GM21619 (cell line): ENCODE results near the gene HILPDA.

Source experiments
- ATAC-seq: cut with Tn5 transposase; IDR thresholded peaks from one replicate; pipeline ENCODE4 v1.9.1; 2021; ENCODE audit not compliant: unreplicated experiment

The HILPDA gene, protein sequence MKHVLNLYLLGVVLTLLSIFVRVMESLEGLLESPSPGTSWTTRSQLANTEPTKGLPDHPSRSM

DNA sequence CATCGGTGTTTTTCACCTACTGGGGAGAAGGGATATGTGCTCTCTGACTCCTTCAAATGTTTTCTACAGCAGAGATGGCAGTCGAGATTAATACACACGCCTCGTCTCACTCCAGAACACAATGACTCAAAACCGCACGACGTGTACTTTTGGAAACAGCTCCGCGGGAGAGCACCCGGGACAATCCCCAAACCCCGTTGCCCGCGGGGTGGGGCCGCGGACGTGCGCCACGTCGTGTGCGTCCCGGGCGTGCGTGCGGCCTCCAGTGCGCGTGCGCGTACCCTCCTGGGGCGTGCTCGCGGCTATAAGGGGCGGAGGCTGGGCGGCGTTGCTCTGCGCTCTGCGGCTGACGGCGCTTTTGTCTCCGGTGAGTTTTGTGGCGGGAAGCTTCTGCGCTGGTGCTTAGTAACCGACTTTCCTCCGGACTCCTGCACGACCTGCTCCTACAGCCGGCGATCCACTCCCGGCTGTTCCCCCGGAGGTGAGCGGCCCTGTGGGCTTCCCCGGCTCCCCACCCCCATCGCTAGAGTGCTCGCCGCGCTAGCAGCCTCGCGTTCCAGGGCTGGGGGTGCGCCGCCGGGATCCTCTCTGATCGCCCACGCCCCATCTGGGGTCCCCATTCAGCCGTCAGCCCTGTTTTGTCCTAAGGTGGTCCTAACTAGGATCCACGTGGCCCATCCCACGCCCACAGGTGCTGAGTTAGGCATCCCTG lies at the start of gene HILPDA:
Gene HILPDA, plus strand, starts transcription at position 336 of the 712 bp plus-strand sequence. CDS start 1,391 bp downstream, outside the sequence.
- ATAC-seq = peak; percentile 81

DNA sequence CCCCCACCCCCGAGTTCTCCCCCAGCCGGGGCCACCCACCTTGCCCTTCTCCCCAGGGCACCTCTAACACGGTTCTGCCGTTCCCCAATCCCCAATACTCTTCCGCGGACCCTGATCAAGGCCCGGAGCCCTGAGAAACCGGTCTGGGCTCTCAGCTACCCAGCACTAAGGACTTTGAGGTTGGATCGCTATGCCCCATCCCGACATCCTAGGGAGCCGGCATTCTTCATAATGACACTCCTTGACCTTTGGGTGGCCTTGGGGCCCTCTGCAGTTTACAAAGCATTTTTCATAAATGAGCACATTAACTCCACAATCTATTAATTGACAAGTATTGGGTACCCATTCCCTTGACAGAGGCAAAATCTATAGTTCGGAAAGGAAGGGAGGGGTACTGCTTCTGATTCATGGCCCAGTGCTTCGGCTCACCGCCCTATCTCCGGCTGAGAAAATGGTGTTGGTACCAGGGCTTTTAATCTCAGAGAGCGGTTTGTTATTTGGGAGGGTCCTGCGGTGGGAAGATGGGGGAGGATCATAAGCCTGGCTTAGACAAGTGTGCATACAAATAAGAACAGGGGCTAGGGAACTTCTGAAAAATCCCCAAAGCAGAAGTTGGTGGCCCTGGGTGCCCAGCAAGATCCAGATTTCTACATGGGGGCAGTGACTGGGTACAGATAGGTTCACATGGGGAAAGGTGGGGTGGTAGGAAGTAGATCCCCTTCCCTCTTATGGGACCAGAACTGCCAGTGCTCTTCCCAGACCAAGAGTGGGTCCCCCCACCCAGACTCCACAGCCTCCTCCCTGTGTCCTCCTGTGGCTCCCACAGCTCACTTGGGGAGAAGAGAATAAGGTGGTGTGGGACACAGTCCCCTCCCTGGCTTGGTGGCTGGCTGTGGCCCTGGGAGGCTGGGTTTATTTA lies 49.1 kb upstream of the HILPDA start:
- ATAC-seq = no peak

DNA sequence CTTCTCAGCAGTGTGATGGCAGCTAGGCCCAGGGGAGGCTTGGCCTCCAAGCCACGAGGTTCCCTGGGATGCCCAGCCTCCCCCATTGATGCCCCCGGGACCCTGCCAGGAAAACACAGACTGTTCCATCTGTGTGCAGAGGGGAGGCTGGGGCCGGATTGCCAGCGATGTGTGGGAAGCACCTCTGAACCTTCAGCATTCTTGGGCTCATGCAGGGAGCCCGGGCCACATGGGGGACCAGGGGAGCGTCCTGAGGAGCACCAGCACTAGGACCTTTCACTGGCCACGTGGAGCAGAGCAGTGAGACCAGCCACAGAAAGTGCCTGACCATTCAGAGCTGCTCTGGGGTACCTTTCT lies 48.5 kb upstream of the HILPDA start:
- no peak for ATAC-seq

DNA sequence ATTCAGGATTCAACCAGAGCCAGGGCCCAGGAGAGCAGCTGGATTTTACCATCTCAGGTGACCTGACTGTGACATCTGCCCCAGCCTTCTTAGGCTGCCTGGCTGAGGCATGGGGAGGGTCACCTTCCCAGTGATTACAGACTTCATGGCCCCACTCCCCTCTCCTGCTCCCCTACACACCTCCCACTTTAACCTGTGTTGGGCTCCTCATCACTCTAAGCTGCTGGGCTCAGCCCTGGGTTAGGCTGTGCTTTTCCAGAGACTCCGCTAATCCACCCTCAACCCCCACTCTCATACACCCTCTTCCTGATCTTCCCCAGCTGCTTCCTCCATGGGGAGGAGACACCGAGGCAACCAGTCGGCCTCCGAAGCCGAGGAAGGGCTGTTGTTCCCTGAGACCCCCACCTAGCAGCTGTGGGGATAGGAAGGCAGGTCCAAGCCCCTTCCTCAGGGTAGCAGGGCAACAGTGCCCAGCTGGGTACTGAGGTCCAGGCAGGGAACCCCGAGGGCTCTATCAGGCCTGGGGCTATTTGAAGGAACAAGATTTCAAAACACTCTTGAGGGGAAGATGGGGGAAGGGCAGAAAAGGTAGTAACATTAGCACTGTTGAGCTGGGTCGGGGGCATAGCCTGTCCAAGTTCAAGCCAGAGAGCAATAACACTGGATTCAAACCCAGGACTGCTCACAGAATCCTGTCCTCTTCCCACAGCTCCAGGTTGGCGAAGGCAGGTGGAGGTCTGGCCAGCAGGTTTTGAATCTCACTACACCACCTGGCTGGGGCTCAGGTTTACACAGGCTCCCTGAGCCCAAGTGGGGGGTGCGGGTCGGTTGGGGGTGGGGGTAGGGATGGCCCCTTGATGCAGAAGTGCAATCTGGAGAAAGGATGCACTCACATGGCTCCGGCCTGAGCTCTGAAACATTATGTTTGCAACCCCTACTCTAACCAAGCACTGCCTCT lies 47.6 kb upstream of the HILPDA start:
- ATAC-seq = no peak

DNA sequence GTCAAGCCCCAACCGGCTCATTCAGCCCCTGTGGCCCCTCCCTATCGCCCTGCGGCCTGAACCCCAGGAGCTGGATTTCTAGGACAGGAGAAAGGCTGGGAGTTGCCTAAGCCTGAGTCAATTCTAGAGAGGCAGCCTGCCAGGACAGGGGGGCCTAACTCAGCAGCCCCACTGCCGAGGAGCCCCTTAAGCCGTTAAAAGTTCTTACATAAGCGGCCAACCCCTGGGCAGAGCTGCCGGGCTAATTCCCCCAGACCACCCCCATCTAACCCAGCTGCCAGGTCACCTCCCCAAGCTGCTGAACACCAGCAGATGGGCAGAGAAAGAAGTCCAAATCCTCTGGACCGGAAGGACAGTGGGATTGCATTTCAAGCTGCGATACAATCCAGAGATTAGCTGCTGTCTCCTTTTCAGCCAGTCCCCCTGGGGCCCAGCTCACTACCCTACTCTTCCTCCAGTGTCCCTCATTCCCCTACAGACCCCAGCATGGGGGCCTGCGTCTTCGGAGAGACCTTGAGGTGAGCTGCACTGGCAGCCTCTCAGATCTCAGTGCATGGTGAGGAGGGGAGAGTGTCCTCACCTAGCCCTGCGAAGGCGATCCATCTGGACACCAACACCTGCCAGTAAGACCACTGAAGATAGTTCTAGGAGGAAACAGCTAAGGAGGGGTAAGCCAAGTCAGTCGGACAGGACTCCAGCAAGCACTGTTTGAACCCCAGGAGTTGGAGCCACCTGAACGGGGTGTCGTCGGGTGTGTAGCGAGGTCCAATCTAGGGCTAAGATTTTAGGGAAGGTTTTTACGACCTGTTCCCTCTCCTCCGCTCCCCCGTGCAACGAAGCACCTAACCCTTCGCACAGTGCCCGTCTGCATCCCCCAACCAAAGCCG lies 46.7 kb upstream of the HILPDA start:
- ATAC-seq = no peak

DNA sequence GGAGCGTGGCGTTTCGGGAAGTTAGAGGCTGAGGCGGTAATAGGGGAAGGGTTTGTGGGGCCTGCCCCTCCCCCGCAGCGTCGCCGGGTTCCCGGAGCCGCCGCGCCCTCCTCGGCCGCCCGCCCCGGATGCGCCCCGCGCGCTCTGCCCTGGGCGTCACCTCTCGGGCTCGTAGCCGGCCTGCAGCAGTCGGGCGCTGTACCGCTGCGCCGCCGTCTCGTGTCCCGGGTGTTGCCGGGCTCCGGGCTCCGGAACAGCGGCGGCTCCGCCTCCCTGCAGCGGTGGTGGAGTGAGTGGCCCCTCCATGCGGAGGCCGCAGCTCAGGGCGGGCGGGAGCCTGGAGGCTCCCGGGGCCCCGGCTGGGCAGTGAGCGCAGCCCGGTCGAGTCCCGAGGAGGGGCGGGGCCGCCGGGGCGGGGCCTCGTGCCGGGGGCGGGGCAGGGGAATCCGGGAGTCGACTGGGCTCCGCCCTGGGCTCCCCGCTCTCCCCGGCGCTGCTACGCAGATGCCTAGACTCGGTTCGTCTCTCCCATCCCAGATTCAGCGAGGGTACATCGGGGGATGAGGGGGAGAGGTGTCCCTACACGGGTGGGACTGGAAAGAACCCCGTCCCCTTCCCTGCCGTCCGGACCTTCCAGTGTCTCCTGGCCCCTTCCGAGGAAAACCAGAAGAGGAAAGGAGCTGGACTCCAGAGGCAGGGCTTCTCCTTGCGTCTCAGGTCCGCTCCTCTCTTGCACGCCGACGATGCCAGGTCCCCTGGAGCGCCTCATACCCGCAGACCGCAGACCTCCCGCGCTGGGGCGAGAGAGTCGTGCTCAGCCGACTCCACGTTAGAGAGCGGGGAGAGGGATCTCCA lies 45.9 kb upstream of the HILPDA start, which contains the start of gene IMPDH1:
Gene IMPDH1, minus strand, starts transcription at position 387 of the 855 bp plus-strand sequence. Its CDS starts 81 bp downstream, at position 306.
- peak; percentile 73 for ATAC-seq

DNA sequence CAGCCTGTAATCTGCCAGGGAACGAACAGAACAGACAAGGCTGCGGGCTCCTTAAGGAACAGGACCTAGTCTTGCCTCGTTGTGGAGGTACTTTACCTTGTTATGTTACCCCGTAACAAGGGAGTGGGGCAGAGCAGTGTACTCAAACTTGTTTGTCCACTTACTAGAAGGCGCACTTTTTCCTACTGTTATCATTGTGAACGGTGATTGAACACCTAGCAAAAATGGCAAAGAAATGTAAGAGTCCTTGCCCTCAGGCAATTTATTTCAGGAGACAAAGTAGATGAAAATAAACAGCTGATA lies 45.3 kb upstream of the HILPDA start:
- ATAC-seq = no peak

DNA sequence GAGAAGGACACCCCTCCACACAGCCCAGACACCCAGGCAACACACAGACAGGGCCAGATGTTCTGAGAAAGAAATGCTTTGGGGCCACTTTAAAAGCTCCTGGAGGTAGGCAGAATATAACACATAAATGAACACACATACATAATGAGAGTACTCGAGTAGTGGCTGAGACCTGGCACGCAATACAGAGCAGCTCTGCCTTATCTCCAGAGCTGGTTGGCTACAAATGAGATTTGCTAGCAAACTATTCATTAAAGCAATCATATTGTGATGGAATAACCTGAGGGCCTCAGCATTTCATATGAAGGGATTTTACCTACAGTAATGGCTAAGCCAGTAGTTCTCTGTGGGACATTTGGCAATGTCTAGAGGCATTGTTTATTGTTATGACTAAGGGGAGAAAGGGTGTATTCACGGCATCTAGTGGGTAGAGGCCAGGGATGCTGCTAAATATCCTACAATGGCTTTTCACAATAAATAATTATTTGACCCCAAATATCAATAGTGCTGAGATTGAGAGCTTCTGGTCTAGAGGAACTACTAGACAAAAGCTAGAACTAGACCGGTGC lies 40.4 kb upstream of the HILPDA start:
- no peak for ATAC-seq

DNA sequence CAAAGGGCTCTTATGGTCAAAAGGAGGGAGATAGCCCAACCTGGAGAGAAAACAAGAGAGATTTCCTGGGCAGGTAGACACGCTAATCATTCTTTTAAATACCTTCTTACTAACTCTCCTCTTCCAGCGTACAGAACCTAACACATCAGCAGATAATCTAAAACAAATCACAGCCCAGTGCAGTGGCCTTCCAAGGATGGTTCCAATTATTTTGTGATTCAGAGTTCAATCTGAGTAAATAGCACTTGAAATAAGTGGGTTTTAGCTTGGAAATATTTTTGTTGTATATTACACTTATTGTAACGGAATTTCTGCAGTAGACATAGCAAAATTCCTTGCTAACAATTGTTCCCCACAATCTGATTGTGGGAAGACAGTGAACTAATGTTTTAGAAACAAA lies 38.6 kb upstream of the HILPDA start:
- no peak for ATAC-seq

DNA sequence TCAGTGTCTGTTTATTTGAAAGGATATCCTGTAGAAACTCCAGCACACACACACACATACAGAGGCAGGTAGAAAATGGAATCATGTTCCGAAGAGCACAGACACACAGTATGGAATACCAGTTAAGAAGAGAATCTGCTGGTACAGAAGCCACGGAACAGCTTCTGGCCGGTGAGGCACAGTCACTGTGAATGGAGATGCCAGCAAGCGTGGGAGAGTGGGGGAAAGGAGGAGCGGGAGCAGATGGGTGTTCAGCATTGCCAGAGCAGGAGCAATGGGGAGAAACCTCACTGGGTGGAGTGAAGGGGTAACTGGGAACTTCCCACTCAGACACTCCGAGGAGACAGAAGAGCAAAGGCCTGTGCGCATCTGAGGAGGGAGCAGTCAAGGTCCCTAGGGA lies 36.4 kb upstream of the HILPDA start:
- ATAC-seq = no peak

DNA sequence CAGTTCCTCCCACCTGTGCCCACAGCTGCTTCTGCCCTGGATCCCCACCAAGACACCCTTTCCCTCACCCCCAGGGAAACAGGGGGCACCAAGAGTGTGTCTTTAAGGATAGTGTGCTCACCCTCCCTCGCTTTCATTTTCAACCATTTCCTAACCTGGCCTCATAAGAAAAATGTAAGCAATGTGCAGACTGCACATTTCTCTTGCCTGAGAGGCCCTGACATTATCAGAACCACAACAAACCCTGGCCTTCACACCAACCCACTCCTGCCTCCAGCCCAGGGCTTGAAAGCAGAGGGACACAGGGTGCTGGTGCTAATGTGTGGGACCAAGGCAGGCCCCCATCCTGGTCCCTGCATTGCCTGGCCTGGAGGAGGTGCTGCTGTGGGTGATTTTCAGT lies 34.9 kb upstream of the HILPDA start:
- ATAC-seq = no peak

DNA sequence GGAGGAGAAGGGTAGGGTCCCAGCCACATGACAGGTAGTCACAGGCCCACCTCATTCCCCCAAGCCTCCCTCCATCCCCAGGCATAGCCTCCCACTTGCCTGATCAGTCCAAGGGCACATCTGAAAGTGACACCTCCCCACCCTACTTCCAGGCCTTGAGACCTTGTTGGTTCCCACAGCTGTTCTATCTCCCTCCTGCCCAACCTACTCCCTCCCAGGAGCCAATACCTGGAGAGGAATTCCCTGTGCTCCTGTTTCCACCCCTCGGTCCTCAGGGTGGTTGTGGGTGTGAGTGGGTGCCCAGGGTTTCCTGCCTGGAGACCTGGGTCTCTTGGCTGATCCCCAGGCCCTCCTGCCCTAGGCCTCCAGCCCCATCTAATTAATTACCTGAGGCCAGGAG lies 34.3 kb upstream of the HILPDA start:
- no peak for ATAC-seq

DNA sequence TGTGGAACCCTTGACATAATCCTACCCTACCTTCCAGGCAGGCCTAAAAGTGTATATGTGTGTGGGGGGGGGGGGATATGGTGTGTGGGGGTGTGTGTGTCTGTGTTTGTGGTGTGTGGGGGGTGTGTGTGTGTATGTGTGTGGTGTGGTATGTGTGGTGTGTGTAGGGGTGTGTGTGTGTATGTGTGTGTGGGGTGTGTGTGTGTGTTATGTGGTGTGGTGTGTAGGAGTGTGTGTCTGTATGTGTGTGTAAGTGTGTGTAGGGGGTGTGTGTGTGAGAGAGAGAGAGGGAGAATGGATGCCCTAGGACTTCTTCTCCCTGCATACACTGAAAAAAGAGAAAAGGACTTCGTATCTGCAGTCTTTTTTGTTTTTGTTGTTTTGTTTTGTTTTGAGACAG lies 33.6 kb upstream of the HILPDA start:
- no peak for ATAC-seq

DNA sequence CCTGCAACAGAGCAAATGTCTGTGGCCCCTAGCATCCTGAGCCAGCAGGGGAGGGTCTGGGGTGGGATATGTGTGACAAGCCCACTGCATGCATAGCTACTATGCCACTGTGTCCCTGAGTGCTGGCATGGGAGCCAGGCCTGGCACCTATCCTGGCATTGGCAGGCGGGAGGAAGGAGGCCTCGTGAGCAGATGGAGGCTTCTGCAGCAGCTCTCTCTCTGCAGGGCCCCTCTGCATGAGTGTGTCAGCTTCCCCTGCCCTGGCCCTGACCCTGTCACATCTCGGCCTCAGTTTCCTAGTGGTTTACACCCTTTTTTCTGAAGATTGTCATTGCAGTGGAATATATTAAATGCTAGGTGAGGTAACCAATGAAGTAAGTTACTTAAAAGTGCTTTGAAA lies 32.8 kb upstream of the HILPDA start:
- no peak for ATAC-seq

DNA sequence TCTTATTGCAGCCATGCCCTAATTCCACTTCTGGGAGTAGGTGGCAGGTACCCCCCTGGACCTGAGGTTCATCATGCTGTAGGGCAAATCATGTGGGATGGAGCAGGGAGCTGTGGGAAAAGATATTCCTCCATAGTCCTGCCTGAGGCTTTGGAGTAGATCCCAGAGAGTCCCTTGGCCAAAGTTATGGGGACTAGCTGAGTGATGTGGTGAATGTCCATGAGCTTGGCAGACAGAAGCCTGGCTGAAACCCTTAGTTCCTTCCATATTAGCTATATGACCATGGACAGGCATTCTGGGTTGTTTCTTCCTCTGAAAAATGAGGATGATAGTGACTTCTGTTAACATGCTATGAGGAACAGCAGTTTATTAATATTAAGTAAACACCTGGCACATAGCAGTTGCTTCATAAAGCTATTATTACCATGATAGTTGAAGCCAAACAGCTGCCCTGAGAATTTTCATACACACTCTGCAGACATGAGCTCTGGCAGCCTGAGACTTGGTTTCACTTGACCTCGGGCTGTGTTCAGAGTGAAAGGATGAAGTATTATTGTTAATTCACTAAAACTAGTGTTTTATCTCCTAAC lies 30.9 kb upstream of the HILPDA start:
- ATAC-seq = no peak

DNA sequence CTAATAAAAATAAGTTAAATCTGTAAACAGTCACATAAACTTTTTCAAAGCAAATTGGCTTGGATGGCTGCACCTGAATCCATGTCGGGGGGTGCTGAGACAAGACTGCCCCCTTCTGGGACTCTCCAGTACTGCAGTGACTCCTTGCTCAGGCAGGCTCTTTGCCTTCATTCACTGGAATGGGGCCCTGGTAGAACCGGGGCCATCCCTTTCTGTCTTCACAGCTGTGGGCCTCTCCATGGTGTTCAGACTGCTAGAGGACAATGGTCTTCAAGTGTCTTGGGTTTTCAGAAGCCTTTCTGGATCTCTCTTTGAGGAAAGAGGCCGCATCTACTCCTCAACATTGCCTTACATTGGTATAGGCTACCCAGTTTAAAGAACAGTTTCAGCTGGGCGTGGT lies 29.8 kb upstream of the HILPDA start:
- ATAC-seq = no peak

DNA sequence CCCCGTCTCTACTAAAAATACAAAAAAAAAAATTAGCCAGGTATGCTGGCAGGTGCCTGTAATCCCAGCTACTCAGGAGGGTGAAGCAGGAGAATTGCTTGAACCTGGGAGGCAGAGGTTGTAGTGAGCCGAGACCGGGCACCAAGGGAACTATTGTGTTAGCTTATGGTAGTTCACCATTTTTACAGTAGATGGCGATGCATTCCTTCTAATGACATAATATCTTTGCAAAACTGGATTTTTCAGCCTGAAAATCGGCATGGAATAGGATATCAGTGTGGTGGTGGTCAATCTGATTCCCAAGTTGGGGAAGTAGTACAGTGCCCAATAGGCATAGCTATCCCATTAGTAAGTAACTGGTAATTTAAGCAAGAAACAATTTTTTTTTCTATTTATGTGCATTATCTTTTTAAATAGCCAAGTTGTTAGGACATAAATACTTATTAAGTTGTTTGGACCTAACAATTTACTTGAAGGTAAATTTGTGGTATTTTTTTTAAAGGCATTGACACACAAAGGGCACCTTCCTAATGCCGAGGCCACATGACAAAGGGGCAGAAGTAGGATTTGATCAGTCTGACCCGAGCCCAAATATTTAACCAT lies 28.3 kb upstream of the HILPDA start:
- ATAC-seq = no peak

DNA sequence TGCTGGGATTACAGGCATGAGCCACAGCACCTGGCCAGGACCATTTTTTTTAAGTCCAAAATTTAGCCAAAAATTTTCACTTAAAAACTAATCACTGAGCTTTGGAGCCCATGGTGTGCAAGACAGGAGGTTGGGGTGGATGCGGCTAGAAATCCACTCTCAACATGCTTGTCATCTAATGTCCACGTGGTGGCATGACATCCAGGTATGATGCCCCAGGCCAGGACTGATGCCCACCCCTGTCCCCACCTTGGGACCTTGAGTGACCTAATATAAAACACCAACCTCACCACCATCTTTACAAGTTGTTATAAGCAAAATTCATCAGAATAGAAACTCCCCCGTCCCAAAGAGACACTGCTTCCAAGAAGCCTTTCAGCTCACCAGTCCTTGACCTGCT lies 25.5 kb upstream of the HILPDA start:
- no peak for ATAC-seq
